ENCODE results near the gene SEMA4A.

Gene SEMA4A

DNA sequence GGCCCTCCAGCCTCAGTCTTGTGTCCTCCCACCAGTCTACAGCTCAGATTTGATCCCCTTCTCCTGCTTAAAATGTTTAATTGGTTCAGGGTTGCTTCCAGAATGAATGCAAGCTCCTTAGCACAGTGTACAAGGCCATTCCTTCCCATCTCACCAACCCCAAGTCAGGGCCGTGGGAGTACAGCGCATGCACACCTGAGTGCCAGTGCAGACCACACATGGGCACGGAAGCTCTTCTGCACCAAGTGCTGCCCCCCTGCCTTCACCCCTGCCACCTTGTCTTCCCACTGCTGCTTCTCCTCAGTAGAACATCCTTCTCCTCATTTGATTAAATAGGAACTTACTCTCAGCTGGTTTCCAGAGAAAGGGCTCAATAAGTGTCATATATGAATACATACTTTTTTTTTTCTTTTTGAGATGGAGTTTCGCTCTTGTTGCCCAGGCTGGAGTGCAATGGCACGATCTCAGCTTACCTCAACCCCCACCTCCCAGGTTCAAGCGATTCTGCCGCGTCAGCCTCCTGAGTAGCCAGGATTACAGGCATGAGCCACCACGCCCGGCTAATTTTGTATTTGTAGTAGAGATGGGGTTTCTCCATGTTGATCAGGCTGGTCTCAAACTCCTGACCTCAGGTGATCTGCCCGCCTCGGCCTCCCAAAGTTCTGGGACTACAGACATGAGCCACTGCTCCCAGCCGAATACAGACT lies 68.8 kb downstream of the SEMA4A start:
- in situ Hi-C loops (cut with MboI; ENCODE audit: low sequenced_read_pairs) = no loop called here

GRCh38 chr1:156225677-156226014 lies 72.3 kb downstream of the SEMA4A start:
- in situ Hi-C loops (cut with MboI; ENCODE audit: low sequenced_read_pairs) = no loop called here

DNA sequence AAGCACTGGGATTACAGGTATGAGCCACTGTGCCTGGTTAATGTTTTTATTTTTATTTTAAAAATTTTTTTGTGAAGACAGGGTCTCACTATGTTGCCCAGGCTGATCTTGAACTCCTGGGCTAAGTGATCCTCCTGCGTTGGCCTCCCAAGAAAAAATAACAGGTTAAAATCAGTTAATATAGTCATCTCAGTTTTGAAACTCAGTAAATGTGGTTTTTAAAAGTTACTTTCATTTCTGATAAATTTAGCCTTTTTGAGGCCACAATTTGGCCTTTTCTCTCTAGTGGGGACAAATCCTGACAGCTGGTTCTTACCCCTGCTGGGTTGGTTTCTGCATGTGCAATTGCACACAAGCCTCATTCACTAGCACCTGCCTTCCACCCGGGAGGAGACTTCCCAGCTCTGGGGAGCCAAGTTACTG lies 72.7 kb downstream of the SEMA4A start:
- in situ Hi-C loops (cut with MboI; ENCODE audit: low sequenced_read_pairs) = no loop called here

- in situ Hi-C loops (cut with MboI; ENCODE audit: low sequenced_read_pairs) = no loop called here
Observed at GRCh38 chr1:156226782-156227181, 73.4 kb downstream of the SEMA4A start.

All from HL-60/S4 treated with retinoic acid at 250 ng/mL for 4 days and 3 days (cell line).